RCC 7860 (cell line): Measurements from ENCODE around the gene TRIM15.
"Not testable (repeated sequence)": the region's sequence is repeated elsewhere in the genome, so short reads cannot be mapped to it uniquely, and the experiment has no call there.

Experiments used
- DNase-seq: peaks from one replicate; pipeline ENCODE4 v3.0.0-alpha.2; 2015; ENCODE audit warnings: low spot score
- FAIRE-seq: peaks from 2 replicates; lab custom pipeline; 2012; peaks lifted over from hg19 to GRCh38; lab: Jason Lieb, UNC

Gene TRIM15

DNA sequence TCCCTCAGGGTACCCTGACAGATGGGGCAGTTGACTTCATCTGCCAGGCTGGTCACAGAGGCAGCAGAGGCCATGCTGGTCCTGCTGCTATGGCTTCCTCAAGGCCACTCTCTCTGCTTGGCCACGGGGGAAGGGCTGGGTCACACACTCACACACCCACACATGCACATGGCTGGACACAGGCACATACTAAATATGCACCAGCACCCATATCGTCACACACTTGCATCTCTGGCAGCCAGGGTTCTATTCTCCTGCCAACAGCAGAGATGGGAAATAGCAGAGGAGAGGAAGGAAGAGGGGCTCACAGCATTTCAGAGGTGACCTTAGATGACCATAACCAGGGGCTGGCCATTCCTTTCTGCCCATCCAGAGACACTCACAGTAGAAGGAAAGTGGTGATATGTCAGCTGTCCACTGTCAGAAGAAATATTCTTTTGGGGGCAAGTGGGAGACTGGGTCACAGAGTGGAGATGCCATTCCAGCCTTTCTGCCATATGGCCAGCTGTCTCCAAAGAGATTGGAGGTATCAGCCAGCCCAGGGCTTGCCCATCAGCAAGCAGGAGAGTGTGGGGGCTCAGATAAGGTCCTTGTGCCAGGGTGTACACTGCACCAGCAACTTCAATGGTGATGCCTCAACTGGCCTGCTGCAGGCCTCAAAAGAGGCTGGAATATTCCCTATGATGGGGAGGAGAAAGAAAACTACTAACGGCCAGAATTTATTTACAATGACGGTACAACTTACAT is 2.4 kb upstream of the TRIM15 start, which contains the start of gene TRIM10:
TSS of gene TRIM10 (minus strand) at position 427 of the 747 bp plus-strand sequence. CDS start at position 74, 353 bp downstream.
- DNase-seq = no peak
- FAIRE-seq = no peak

DNA sequence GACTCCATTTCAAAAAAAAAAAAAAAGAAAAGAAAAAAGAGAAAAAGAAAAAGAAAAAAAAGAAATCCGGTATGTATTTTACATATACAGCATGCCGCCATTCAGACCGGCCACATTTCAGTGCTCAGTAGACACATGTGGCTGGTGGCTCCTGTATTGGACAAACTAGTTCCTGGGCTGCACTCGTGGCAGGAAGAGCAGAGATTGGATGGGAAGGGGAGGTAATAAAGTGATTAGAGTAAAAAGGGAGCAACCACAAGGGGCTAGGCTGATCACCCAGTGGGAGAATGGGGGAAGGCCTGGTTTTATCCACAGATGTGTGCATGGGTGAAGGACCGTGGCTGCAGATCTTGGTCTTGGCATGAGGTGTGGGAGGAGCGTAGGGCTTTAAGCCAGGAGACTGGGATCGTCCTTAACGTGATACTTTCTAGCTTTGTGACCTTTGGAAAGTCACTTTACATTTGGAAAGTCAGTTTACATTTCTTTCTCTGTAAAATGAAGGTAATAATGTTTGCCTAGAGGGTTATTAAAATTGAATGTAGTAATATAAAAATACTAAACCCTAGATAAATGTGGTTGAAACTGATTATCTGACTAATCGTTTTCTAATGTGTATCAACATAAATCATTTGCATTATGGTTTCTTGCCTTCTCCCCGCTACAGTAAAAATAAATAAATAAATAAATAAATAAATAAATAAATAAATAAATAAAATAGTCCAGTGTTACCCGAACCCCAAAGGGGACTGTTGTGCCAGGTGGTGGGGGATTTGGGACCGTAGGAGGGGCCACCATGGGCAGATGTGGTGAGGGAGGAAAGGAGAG is 869 bp upstream of the TRIM15 start:
- FAIRE-seq (no peak), DNase-seq (no peak)

DNA sequence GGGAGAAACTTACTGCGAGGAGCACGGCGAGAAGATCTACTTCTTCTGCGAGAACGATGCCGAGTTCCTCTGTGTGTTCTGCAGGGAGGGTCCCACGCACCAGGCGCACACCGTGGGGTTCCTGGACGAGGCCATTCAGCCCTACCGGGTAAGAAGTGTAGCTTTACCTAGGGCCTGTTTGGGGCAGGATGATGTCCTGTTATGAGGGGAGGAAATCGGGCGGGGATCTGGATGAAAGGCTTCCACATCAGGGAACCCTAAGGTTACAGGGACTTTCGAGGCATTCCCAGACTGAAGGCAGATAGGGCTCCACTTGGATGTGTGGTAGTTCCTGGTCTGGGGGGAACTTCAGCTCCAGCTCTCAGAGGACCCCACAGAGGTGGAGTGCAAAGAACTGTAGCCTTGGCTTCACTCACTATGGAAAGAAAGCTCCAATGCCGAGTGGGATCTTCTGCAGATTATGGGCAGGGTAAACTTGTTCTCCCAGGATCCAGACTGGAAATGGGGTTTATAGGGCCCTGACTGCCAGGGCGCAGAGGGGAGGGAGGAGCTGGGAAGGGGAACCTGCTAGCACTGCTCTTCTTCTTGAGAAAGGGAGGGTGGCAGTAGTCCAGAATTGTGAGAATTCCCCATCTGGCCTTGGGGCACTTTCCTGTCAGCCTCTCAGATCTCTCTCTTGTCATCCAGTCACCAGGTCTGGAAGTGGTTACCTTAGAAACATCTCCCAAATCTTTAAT is 740 bp downstream of the TRIM15 start:
- no peak for DNase-seq
- FAIRE-seq = no peak

DNA sequence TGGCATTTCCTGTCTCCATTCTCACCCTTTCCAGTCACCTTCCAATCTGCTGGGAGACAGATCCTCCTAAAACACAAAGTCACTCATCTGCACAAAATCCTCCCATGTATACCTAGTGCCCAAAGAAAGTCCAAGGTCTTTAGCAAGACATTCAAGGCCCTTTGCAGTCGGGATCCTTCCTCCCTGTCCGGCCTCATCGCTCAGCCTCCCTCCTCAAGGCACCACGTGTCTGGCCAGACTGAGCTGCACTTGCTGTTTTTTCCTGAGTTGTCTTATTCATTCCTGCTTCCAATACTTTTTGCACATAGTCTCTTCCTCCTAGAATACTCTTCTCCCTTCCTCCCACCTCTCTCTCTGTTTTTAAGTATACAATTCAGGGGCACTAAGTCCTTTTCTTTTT is 1.4 kb downstream of the TRIM15 start:
- FAIRE-seq = no peak
- DNase-seq = no peak

DNA sequence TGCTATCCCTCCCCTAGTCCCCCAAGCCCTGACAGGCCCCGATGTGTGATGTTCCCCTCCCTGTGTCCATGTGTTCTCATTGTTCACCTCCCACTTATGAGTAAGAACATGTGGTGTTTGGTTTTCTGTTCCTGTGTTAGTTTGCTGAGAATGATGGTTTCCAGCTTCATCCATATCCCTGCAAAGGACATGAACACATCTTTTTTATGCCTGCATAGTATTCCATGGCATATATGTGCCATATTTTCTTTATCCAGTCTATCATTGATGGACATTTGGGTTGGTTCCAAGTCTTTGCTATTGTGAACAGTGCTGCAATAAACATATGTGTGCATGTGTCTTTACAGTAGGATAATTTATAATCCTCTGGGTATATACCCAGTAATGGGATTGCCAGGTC is 1.9 kb downstream of the TRIM15 start:
- not testable (repeated sequence) for FAIRE-seq, DNase-seq

DNA sequence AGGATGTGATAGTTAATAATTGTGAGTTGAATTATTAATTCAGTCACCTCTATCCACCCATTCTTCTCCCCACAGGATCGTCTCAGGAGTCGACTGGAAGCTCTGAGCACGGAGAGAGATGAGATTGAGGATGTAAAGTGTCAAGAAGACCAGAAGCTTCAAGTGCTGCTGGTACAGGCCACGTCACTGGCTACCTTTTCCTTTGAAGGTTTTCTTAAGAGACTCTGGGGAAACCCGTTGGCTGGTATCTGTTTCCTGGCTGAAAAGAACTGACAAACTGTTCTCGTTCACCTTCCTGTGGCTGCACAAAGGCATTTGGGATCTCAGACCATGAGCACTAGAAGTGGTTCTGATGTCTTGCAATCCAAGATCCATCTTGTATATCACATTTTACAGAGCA is 3.8 kb downstream of the TRIM15 start:
- DNase-seq (no peak), FAIRE-seq (no peak)

DNA sequence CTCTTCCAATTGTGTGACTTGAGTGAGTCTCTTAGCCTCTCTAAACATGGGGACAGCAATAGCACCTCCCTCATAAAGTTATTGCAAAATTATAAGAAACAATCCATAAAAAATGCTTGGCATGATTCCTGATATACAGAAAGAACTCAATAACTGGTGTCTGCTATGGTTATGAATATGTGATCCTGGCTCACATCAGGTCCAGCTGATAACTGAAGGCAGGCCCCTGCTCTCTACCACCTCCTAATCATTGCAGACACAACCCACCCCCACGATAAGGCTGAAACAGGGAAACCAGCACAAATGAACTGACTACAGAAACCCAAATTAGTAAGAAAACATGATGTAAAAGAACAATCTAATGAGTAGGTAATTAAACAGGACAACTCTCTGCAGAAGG is 5.4 kb downstream of the TRIM15 start:
- DNase-seq = no peak
- no peak for FAIRE-seq

DNA sequence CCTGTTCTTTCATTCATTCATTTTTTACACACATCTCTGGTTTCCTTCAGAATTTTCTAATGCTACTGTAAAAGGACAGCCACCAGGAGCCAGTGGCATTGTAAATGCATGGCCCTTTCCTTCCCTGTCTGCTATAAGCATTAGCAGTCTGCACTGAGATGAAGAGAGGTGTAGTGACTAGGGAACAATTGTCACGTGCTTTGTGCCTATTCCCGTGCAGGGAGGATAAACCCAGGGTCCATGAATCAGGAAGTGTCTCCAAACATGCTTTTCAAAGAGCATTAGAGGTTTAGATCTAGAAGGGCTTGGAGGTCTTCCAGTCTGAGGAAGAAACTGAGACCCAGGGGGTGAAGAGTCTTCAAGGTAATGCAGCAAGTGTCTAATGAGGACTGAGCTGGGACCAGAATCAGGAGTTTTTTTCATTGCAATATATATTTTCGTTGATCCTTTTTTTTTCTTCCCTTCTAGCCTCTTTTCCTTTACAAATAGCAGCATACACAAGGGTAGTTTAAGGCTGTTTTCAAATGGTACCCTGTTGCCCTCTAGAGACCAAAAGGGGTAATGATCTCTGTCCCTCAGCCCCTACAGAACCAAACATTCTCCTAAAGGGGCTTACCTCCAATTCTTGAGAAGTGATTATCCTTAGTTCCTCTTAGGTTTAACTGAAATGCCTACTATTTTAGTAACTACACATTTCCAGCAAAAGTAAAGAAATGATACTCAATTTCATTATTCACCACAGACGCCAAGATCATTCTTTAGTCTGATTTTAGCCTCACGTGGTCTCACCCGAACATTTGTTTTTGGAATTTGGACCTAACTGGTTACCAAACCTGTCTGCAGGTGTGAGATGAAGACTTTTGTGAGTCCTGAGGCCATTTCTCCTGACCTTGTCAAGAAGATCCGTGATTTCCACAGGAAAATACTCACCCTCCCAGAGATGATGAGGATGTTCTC is 6.6 kb downstream of the TRIM15 start:
- peak; percentile 62 for FAIRE-seq
- peak; percentile 49 for DNase-seq

DNA sequence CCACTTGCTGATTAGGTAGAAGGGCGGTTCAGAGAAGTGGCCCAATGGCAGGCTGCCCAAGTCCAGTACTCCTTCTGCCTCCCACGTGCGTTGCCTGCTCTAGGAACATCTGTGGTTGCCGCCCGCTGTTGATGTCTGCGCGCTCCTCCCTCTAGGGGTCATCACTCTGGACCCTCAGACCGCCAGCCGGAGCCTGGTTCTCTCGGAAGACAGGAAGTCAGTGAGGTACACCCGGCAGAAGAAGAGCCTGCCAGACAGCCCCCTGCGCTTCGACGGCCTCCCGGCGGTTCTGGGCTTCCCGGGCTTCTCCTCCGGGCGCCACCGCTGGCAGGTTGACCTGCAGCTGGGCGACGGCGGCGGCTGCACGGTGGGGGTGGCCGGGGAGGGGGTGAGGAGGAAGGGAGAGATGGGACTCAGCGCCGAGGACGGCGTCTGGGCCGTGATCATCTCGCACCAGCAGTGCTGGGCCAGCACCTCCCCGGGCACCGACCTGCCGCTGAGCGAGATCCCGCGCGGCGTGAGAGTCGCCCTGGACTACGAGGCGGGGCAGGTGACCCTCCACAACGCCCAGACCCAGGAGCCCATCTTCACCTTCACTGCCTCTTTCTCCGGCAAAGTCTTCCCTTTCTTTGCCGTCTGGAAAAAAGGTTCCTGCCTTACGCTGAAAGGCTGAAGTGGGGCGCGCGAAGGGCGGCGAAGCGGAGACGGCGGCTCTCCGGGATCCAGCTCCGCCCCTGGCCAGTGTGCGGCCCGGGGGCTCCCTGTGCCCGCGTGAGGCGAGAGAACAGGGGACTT is 8.5 kb downstream of the TRIM15 start:
- no peak for FAIRE-seq
- DNase-seq = no peak

DNA sequence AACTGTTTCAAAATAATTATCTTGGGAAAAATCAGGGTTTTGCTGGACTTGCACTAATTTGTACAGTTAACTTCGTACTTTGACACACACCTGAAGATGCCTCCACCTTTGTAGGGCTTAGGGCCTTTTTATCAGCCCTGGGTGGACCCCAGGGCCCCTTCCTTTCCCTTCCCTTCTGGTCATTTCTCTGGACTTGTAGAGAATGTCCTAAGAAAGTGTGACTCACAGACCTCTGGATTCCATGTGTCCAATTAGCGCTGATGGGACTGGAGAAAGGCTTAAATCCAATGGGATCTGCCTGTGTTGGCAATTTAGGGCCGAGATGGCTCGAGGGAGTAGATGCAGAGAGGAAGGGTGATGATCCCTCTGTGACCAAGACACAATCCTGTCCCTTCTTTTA is 9.3 kb downstream of the TRIM15 start:
- FAIRE-seq = no peak
- no peak for DNase-seq

DNA sequence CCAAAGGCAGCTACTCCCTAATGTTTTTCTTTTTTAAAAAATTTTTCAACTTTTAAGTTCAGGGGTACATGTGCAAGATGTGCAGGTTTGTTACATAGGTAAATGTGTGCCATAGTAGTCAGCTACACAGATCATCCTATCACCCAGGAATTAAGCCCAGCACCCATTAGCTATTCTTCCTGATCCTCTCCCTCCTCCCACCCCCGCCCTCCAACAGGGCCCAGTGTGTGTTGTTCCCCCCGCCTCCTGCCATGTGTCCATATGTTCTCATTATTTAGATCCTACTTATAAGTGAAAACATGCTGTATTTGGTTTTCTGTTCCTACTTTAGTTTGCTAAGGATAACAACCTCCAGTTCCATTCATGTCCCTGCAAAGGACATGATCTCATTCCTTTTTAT is 12.4 kb downstream of the TRIM15 start:
- DNase-seq (no peak), FAIRE-seq (no peak)

DNA sequence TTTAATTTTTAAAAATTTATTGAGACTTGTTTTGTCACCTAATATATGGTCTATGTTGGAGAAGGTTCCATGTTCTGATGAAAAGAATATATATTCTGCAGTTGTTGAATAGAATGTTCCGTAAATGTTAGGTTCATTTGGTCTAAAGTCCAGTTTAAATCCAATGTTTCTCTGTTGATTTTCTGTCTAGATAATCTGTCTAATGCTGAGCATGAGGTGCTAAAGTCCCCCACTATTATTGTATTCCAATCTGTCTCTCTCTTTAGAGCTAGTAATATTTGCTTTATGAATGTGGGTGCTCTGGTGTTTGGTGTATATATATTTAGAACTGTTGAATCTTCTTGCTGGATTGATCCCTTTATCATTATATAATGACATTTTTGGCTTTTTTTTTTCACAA is 15.5 kb downstream of the TRIM15 start:
- FAIRE-seq = no peak
- DNase-seq = no peak

DNA sequence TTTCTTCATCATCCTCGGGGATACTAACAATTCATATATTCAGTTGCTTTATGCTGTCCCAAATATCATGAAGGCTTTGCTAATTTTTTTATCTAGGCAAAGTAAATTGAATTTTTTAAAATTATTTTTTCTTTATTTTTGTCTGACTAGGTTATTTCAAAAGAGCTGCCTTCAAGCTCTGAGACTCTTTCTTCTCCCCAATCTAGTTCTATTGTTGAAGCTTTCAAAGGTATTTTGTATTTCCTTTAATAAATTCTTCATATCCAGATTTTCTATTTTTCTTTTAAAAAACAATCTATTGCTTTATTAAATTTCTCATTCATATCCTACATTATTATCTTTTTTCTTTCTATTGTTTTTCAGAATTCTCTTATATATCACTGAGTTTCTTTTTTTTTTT is 16.8 kb downstream of the TRIM15 start:
- DNase-seq (no peak), FAIRE-seq (no peak)

DNA sequence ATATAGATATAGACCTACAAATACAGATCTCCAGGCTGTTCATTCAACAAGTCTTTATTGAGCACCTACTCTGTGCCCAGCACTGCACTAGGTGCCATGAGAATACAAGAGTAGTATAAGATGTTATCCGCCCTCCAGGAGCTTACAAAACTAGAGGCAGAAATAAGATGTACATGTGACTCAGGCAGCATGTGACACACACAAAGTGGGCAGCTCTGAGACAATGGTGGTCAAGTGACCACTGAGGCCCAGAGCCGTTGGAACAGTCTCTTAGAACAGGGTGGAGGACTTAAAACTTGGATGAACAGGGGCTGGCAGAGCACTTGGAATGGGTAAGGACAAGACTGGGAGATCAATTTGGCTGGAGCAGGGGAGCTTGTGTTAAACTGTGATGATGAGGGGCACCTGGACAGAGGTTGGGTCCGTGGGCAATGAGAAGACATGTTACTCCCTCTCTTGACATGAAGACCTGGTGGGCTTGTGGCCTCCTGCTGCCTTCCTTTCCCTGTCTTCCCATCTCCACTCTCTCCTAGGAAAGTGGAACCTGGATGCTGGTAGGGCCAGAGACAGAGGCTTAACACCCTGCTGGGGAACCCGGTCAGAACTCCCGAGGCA is 21.2 kb downstream of the TRIM15 start:
- DNase-seq = no peak
- no peak for FAIRE-seq

DNA sequence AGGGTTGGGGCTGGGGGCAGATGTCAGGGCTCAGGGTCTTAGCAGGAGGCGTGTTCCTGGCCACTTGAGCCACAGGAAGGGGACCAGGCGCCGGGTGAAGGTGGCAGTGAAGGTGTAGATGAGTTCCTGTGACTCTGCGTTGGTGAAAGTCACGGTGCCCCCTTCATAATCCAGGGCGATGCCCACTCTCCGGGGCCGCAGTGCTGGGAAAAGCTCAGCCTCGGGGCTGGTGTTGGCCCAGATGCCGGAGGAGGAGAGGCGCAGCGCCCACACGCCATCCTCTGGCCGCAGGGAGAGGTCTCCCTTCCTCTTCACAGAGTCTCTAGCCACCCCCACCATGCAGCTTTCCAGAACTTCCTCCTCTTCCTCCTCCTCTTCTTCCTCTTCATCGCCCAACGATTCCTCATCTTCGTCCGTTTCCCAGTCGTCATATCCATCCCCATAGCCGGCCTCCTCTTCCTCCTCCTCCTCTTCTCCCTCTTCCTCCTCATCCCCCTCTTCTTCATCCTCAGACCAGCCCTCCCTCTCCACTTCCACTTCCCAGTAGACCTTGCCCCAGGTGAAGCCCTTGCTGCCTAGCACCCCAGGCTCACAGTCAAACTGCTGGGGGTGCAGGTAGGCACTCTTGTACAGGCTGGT is 22.6 kb downstream of the TRIM15 start:
- no peak for DNase-seq
- no peak for FAIRE-seq

DNA sequence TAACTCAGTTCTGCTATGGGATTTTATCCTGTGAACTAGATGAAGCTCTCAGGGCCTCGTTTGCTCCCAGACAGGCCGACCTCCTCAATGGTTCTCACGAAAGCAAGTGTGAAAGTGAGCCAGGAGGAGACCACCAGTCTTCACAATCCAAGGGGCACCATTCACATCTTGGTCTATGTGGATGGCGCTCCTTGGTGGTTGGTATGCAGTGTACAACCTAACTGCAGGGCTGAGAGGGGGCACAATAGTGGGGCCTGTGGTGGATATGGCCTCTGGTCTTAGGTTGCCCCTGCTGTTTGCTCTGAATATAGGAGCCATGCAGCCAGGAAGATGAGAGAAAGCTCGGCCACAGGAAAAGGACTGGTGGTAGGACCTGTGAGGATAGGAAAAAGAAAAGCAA is 25.2 kb downstream of the TRIM15 start:
- no peak for FAIRE-seq

DNA sequence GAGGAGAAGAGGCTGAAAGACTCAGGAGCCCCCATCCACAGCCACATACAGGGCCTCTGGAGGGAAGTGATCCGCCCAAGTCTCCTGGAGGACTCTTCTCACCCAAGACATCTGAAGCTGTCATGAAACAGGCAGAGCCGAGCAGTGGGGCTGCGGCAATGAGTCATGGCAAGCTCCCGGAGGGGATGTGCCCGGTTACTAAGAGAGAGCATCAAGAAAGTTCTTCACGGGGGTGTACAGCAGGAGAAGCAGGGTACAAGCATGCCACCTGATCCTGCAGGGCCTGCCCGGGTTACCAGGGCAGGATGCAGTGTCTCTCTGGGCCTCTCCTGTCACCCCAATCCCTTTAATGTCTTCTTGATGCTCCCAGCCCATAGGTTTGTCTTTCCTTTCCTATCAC is 28.7 kb downstream of the TRIM15 start:
- FAIRE-seq = no peak
- DNase-seq = no peak

More for the DNA sequence above, 25.2 kb downstream of the TRIM15 start:
- DNase-seq = no peak

DNA sequence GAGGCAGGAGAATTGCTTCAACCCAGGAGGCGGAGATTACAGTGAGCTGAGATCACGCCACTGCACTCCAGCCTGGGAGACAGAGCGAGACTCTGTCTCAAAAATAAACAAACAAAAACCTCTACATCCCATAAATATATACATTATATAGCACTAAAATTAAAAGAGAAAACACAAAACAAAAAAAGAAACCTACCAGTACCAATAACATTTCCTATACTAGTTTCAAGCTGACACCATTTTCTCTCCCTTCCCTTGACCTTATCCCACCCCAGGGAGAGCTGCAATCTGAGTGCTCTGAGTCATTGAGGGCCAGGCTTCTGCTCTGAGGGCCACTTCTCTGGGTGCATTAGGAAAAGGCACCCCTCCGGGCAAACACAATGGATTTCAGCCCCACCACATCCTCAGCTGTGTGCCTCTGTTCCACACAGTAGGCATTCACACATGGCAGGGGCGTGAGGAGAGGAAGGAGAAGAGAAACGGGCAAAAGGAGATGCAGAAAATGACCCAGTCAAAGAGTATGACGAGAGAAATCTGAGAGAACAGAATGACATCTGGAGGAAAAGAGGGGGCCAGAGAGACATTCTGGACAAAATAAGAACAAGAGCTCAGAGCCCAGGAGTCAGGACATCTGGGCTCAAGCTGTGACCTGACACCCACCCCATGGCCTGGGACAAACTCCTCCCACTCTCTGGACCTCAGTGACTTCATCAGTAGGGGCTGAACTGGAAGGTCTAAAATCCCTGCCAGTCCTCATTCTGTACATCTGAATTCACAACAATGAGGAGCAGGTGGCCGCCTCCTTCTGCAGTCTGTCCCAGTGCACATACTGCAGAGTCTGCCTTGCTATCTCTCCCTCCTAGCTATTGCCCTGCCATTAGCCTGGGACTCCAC is 31.7 kb downstream of the TRIM15 start:
- DNase-seq (no peak), FAIRE-seq (no peak)
